ENCODE data around the gene FAM193A.
A peak's percentile ranks its signal among the peaks of the same experiment; 100 is the strongest.
"Not testable (repeated sequence)": the region's sequence is repeated elsewhere in the genome, so short reads cannot be mapped to it uniquely, and the experiment has no call there.

FAM193A gene

DNA sequence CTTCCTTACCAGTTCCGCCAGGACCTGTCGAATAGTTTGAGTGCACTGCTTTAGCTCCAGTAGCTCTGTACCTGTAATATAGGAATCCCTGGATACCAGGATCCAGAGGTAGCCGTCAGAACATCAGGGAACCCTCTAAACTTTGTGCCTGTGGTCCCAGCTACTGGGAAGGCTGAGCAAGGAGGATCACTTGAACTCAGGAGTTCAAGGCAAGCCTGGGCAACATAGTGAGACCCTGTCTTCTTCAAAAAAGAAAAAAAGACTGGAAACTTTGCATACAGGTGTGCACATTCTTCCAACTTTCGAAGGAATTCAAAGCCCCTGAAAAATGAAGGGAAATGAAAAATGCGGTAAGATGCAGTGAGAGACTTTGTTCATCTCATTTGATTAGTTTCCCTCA is 32.6 kb upstream of the FAM193A start:
- no peak overlapping the region for H3K4me3 ChIP-seq (ENCODE audit: low read length)
- no peaks in the 10 kb centered on the region for H3K27me3 ChIP-seq (ENCODE audit: insufficient read depth, low read length)
- no peaks in the 10 kb centered on the region for H3K4me1 ChIP-seq (ENCODE audit: insufficient read depth, low read length)
- H3K36me3 ChIP-seq (ENCODE audit: insufficient read depth, low read length), result peaks cover 67% of the 10 kb centered on the region
- no peaks in the 10 kb centered on the region for H3K9me3 ChIP-seq (ENCODE audit: low read length)
- H2AFZ ChIP-seq (ENCODE audit: low read depth, low read length), result no peak overlapping the region

DNA sequence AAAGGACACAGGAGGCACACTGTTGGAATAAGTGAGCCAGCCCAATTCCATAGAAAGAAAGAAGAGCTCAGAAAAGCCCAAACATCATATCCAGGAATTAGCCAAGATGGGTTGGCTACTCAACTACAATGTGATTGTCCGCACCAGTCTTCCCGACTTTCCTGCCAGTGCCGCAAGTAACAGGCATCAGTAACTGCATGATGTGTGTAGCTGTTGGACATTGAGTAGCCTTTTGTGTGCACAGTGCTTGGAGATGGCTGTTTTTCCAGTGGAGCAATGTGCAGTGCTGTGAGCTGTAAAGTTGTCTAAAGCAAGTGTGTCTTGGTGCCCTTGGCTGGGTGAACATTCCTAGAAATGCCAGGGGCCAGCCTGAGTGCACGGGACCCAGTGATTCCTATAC is 29.2 kb upstream of the FAM193A start:
- Histone ChIP-seq H2AFZ (ENCODE audit: low read depth, low read length) (no peak overlapping the region), H3K36me3 (ENCODE audit: insufficient read depth, low read length) (peaks cover 68% of the 10 kb centered on the region), H3K9me3 (ENCODE audit: low read length) (no peaks in the 10 kb centered on the region), H3K27me3 (ENCODE audit: insufficient read depth, low read length) (no peaks in the 10 kb centered on the region), H3K4me3 (ENCODE audit: low read length) (no peak overlapping the region), H3K4me1 (ENCODE audit: insufficient read depth, low read length) (no peaks in the 10 kb centered on the region)

DNA sequence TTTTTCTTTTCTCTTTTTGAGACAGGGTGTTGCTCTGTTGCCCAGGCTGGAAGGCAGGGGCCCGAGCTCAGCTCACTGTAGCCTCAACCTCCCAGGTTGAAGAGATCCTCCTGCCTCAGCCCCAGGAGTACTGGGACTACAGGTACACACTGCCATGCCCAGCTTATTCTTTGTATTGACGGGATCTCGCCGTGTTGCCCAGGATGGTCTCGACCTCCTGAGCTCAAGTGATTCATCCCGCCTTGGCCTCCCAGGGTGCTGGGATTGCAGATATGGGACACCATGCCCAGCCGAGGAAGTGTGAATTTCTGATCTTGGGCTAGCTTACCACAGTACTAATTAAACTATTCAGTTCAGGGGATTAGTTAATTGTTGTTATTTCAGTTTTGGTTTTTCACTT is 28.6 kb upstream of the FAM193A start:
- Histone ChIP-seq H3K4me1 (ENCODE audit: insufficient read depth, low read length) (no peaks in the 10 kb centered on the region), H3K36me3 (ENCODE audit: insufficient read depth, low read length) (peaks cover 70% of the 10 kb centered on the region)

DNA sequence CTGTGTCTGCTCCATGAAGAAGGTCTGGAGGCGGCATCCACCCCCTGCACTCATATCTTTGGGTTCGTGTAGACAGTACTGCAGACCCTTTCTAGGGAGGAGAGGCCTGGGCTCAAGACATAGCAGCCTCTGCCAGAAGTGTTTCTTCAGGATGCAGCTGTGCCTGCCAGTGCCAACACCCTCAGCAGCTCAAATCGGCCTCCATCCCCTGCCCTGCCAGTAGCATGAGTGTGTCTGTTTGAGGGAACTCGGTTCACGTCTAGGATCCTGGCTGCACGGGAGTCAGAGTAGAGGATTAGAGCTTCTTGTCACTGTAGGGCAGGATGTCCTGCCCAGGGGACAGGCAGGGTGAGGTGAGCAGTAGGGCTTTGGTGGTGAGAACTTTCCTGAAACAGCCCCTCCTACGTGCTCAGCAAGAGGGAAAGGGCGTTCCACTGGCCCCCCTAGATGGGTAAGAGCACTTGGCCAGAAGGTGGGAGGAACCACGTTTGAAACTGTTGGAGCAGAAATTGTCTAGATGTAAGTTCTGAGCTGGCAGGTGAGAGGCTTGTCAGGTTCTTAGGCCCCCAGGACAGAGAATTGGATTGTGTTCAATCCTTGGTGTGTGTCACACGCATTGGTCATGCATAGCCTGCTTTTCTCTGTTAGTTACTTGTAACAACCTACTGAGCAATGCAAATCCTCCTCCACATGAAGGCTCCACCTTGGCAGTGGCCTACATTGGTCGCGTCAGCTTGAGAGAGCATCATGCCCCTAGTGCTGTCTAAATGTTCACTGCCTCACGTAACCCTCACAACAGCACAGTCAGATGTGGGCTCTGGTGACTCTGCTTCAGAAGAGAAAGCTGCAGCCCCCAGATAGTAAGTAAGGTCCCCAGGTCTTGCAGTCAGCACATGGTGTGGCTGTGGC is 25.8 kb upstream of the FAM193A start:
- Histone ChIP-seq H3K4me1 (ENCODE audit: insufficient read depth, low read length) (no peaks in the 10 kb centered on the region), H2AFZ (ENCODE audit: low read depth, low read length) (no peak overlapping the region), H3K4me3 (ENCODE audit: low read length) (no peak overlapping the region), H3K9me3 (ENCODE audit: low read length) (no peaks in the 10 kb centered on the region), H3K27me3 (ENCODE audit: insufficient read depth, low read length) (no peaks in the 10 kb centered on the region), H3K36me3 (ENCODE audit: insufficient read depth, low read length) (peaks cover 81% of the 10 kb centered on the region)

More for the DNA sequence above, 28.6 kb upstream of the FAM193A start:
- H2AFZ ChIP-seq (ENCODE audit: low read depth, low read length), result no peak overlapping the region
- no peaks in the 10 kb centered on the region for H3K9me3 ChIP-seq (ENCODE audit: low read length)
- H3K27me3 ChIP-seq (ENCODE audit: insufficient read depth, low read length), result no peaks in the 10 kb centered on the region
- H3K4me3 ChIP-seq (ENCODE audit: low read length), result no peak overlapping the region

DNA sequence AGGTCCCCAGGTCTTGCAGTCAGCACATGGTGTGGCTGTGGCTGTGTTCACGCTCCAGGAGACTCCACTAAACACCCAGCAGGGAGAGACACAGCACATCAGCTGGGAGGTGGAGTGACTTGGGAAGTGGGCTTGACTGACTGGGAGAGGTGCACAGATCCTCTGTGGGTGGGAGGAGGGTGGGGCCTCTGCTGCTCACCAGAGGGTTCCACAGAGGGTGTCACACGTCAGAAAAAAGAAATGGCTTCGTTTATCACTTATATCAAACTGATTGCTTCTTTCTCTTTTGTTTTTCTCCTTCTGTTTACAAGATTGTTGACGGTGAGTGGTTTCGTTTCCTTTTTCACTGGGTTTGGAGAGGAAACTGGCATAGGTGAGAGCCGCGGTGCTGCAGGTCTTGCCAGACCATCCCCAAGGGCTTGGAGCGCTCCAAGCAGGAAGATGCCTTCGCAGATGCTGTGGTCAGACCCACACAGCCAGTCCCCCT is 24.8 kb upstream of the FAM193A start:
- H3K9me3 ChIP-seq (ENCODE audit: low read length), result no peaks in the 10 kb centered on the region
- no peak overlapping the region for H2AFZ ChIP-seq (ENCODE audit: low read depth, low read length)
- no peak overlapping the region for H3K4me3 ChIP-seq (ENCODE audit: low read length)
- H3K4me1 ChIP-seq (ENCODE audit: insufficient read depth, low read length), result no peaks in the 10 kb centered on the region
- H3K36me3 ChIP-seq (ENCODE audit: insufficient read depth, low read length), result peaks cover 79% of the 10 kb centered on the region
- no peaks in the 10 kb centered on the region for H3K27me3 ChIP-seq (ENCODE audit: insufficient read depth, low read length)

DNA sequence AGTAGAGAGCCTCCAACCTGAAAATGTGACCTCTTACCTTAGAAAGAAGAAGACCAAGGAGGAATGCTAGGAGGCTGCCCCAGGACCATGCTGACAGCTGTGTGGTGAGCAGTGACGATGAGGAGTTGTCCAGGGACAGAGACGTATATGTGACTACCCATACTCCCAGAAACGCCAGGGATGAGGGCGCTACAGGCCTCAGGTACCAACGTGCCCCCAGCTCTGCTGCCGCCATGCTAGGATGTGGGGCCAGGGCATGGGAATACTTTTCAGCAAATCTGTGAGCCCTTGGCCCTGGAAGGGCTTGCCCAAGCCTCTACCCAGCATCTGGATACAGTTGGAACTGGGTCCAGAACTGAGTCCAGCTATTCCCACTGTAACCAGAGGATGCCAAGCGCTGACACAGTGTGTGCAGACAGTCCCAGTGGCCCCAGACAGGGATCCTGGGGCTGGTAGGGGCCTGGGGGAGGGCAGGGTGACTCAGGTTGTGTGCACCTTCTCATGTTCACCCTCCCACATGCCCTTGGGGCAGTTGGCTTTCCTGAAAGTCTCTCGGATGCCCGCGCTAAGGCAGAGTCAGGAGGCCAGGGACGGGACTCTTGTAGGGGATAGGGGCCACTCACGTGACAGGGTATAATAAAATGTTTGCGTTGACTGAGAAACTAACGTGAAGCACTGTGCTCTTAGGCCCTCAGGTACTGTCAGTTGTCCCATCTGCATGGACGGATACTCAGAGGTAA is 23.9 kb upstream of the FAM193A start:
- H3K4me1 ChIP-seq (ENCODE audit: insufficient read depth, low read length), result no peaks in the 10 kb centered on the region
- no peak overlapping the region for H3K4me3 ChIP-seq (ENCODE audit: low read length)
- no peaks in the 10 kb centered on the region for H3K27me3 ChIP-seq (ENCODE audit: insufficient read depth, low read length)
- H2AFZ ChIP-seq (ENCODE audit: low read depth, low read length), result no peak overlapping the region
- peaks cover 72% of the 10 kb centered on the region for H3K36me3 ChIP-seq (ENCODE audit: insufficient read depth, low read length)
- H3K9me3 ChIP-seq (ENCODE audit: low read length), result no peaks in the 10 kb centered on the region

DNA sequence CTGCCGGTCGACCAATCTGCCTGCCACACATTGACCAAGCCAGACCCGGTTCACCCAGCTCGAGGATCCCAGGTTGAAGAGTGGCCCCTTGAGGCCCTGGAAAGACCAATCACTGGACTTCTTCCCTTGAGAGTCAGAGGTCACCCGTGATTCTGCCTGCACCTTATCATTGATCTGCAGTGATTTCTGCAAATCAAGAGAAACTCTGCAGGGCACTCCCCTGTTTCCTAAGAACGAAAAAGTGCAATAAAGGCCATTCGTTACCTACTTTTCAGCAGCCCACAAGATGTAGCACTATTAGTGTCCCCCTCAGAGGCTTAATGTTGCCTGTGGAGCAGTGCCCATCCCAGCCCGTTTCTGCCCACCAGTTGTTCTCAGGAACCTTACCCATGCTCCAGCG is 22.3 kb upstream of the FAM193A start:
- H3K9me3 ChIP-seq (ENCODE audit: low read length); H3K27me3 ChIP-seq (ENCODE audit: insufficient read depth, low read length); H3K4me1 ChIP-seq (ENCODE audit: insufficient read depth, low read length); H2AFZ ChIP-seq (ENCODE audit: low read depth, low read length); H3K4me3 ChIP-seq (ENCODE audit: low read length): not testable (repeated sequence)
- peaks cover 65% of the 10 kb centered on the region for H3K36me3 ChIP-seq (ENCODE audit: insufficient read depth, low read length)

DNA sequence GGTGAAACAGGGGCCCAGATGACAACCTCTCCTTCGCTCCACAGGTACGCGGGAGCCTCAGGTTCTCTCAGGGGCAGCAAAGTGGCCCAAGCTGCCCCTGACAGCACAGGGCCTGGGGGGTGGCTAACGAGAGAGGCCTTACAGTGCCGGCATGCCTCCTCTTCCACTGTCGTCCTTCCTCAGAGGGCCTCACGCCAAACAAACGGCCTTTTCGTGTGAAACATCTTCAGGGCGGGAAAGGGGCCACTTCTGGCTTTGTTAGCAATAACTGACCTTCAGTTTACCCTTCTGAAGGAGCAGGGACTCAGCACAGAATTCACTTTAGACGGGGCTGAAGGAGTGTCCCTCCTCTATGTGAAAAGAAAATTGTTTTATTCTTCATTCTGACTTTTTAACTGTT is 21.5 kb upstream of the FAM193A start:
- H3K36me3 ChIP-seq (ENCODE audit: insufficient read depth, low read length), result peaks cover 60% of the 10 kb centered on the region
- not testable (repeated sequence) for H3K27me3 ChIP-seq (ENCODE audit: insufficient read depth, low read length); H3K9me3 ChIP-seq (ENCODE audit: low read length); H3K4me3 ChIP-seq (ENCODE audit: low read length); H3K4me1 ChIP-seq (ENCODE audit: insufficient read depth, low read length); H2AFZ ChIP-seq (ENCODE audit: low read depth, low read length)

DNA sequence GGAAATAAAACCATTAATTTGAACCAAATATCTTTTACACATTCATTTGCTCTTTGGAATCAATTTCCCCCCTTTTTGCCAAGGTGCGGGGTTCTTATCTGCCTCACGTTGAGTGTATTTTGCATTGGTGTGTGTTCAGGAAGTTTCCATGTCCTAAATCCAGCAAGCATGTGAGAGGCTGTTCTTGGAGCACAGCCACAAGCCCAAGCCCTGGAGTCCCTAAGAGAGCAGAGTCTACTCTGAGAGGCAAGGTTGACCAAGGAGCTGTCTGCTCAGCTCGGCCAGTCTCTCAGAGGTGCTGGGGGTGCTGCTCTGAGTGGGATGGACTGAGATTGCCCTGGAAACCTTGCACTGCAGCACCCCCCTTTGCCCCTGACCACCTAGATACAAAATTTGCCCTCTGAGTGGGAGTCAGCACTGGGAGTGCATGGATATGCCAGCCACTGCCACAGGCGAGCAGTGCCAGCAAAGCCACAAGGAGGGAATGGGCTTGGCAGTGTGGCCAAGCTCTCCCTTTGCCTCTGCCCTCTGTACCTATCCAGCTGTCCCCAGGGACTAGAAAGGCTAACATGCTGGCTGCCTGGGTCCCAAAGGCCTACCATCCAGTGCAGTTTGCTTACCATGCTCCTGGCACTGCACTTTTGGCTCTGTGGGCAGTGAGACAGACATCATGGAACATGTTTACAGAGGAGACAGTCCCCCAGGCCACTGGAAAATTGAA is 20.5 kb upstream of the FAM193A start:
- no peaks in the 10 kb centered on the region for H3K9me3 ChIP-seq (ENCODE audit: low read length)
- no peak overlapping the region for H2AFZ ChIP-seq (ENCODE audit: low read depth, low read length)

DNA sequence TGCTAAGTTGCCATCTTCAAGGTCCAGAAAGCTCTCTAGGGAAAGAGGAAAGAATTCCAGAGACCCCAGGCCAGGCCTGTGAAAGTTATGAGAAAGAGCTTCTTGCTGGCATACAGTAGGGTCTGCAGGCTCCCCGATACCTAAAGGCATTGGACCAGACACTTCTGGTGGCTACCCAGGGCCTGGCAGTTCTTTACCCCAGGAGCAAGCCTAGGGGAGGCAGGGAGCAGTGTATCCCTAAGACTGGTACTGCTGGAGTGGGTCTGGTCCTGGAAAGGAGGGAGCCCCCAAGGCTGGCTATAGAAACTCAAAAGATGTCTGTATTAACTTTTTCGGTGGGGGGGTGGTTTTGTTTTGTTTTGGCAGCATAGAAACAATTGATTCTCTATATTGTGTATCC is 19.8 kb upstream of the FAM193A start:
- no peaks in the 10 kb centered on the region for H3K9me3 ChIP-seq (ENCODE audit: low read length)
- H3K36me3 ChIP-seq (ENCODE audit: insufficient read depth, low read length), result peaks cover 47% of the 10 kb centered on the region
- no peak overlapping the region for H2AFZ ChIP-seq (ENCODE audit: low read depth, low read length)
- no peaks in the 10 kb centered on the region for H3K27me3 ChIP-seq (ENCODE audit: insufficient read depth, low read length)
- no peaks in the 10 kb centered on the region for H3K4me1 ChIP-seq (ENCODE audit: insufficient read depth, low read length)
- H3K4me3 ChIP-seq (ENCODE audit: low read length), result no peak overlapping the region

More for the DNA sequence above, 20.5 kb upstream of the FAM193A start:
- Histone ChIP-seq H3K27me3 (ENCODE audit: insufficient read depth, low read length) (no peaks in the 10 kb centered on the region), H3K4me1 (ENCODE audit: insufficient read depth, low read length) (no peaks in the 10 kb centered on the region), H3K4me3 (ENCODE audit: low read length) (no peak overlapping the region), H3K36me3 (ENCODE audit: insufficient read depth, low read length) (peaks cover 50% of the 10 kb centered on the region)

DNA sequence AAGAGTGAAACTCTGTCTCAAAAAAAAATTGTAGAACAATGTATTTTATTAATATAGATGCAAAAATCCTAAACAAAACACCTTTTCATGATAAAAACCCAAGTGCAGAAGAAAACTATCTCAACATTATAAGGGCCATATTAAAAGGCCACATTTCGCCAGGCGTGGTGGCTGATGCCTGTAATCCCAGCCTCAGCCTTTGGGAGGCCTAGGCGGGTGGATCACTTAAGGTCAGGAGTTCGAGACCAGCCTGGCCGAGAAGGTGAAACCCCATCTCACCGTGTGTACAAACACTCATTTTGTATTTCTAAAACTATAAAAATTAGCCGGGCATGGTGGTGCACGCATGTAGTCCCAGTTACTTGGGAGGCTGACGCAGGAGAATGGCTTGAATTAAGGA is 9.9 kb upstream of the FAM193A start:
- no peak overlapping the region for H3K4me3 ChIP-seq (ENCODE audit: low read length)
- H3K36me3 ChIP-seq (ENCODE audit: insufficient read depth, low read length), result no peaks in the 10 kb centered on the region
- H2AFZ ChIP-seq (ENCODE audit: low read depth, low read length), result no peak overlapping the region
- H3K9me3 ChIP-seq (ENCODE audit: low read length), result no peaks in the 10 kb centered on the region
- H3K27me3 ChIP-seq (ENCODE audit: insufficient read depth, low read length), result no peaks in the 10 kb centered on the region
- no peaks in the 10 kb centered on the region for H3K4me1 ChIP-seq (ENCODE audit: insufficient read depth, low read length)

DNA sequence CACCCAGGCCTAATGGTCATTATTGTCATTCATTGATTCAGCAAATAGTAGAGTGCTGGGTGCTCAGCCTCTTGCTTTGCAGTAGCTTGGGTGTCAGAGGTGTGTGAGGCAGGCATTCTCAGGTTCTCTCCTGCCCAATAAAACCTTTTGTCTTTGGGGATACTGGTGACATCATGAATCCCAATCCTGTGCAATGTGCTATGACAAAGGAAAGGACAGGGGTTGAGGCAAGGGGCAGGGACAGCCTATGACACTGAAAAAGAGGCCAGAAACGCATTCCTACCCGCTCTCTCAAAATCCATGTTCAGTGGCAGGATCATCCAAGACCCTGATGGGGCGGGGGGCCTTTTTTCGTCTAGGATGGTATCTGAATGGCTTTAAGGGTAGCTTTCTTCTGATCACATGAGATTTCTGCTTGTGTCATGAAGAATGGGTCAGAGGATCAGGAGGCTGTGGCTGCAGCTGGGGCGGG is 1.5 kb upstream of the FAM193A start:
- no peaks in the 10 kb centered on the region for H3K9me3 ChIP-seq (ENCODE audit: low read length)
- no peaks in the 10 kb centered on the region for H3K27me3 ChIP-seq (ENCODE audit: insufficient read depth, low read length)
- H3K36me3 ChIP-seq (ENCODE audit: insufficient read depth, low read length), result peaks cover 9% of the 10 kb centered on the region
- peaks cover 16% of the 10 kb centered on the region for H3K4me1 ChIP-seq (ENCODE audit: insufficient read depth, low read length)
- H2AFZ ChIP-seq (ENCODE audit: low read depth, low read length), result peak overlapping the region; percentile 88
- H3K4me3 ChIP-seq (ENCODE audit: low read length), result peak overlapping the region; percentile 71

Data from neuron (in vitro differentiated cells).